Measurements from ENCODE around the gene SMIM41. TPM values are rescaled to one million over a fixed set of nuclear protein-coding genes. Genes with fewer than 3 reads are reported as not detected.

SMIM41 gene
- total RNA-seq = not detected

DNA sequence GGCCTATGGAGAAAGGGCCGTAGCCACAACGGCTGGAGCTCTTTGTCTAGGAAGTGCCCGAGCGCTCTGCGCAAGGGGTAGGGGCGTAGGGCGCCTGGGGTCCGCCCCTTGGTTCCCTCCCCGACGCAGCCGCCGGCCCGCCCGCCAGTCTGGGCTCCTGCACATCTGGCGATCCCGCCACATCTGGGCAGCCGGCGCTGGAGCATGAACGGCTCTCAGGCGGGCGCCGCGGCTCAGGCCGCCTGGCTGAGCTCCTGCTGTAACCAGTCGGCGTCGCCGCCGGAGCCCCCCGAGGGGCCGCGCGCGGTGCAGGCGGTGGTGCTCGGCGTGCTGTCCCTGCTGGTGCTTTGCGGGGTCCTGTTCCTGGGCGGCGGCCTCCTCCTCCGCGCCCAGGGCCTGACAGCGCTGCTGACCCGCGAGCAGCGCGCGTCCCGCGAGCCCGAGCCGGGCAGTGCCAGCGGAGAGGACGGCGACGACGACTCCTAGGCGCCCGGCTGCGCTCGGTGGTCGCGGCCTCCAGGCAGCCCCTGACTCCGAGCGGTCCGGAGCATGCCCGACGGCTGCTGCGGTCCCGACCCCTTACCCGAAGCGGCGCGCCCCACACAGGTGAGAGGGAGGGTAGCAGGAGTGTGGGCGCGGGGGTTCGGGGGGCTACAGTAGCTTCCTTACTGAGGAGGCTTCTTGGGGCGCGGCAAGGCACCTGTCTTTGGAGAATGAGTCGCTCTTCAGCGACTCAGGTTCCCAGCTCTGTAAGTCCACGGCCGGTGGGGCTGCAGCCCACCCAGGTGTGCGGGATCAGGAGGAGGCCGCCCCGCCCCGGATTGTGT is at the start of gene SMIM41:
Gene SMIM41 (plus strand): TSS at position 129 of the 827 bp plus-strand sequence. CDS start 76 bp downstream, at position 205.
- ATAC-seq = no peak
- no peak within 1 kb of the TSS for H3K4me3 Mint-ChIP-seq
- CTCF ChIA-PET = interaction anchor here (0.6 to 15.9 kb wide), 5 partner anchors 9 to 54 kb away, joined by 3 to 410 read pairs (median 11); partner anchors contain the start of gene ATG101
- H3K4me1 Mint-ChIP-seq = peaks cover 4% of the 10 kb centered on the region
- no peak within 1 kb of the TSS for H3K27ac Mint-ChIP-seq
- no peak for DNase-seq
- H3K9me3 Mint-ChIP-seq (ENCODE audit: low read depth) = no peaks in the 10 kb centered on the region
- H3K36me3 Mint-ChIP-seq = peaks cover 7% of the 10 kb centered on the region
- no peaks in the 10 kb centered on the region for H3K27me3 Mint-ChIP-seq

DNA sequence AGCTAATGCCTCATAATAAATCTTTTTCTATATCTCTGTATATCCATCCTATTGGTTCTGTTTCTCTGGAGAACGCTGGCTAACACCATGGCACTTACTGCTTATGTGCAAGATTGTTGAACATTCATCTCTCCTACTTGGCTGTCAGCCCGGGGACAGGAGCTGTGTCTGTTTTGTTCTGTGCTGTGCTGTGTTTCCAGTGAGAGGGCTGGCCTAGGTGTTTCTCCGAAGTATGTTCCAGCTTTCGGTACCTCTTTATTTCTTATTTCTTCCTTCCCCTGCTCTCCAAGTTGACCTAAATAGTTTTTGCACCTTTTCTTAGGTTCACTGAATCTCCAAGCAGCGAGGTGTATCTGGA is 47.1 kb upstream of the SMIM41 start:
- Mint-ChIP-seq H3K27ac (peak overlapping the region; percentile 64), H3K36me3 (no peaks in the 10 kb centered on the region), H3K27me3 (peaks cover 18% of the 10 kb centered on the region), H3K9me3 (ENCODE audit: low read depth) (no peaks in the 10 kb centered on the region), H3K4me1 (peaks cover 24% of the 10 kb centered on the region), H3K4me3 (peak overlapping the region; percentile 61)
- DNase-seq (no peak), ATAC-seq (no peak)
- CTCF ChIA-PET = interaction anchor here (0.8 to 11.9 kb wide), 13 partner anchors 9 to 90 kb away, joined by 3 to 404 read pairs (median 11); partner anchors contain the start of genes ATG101 and NR4A1

DNA sequence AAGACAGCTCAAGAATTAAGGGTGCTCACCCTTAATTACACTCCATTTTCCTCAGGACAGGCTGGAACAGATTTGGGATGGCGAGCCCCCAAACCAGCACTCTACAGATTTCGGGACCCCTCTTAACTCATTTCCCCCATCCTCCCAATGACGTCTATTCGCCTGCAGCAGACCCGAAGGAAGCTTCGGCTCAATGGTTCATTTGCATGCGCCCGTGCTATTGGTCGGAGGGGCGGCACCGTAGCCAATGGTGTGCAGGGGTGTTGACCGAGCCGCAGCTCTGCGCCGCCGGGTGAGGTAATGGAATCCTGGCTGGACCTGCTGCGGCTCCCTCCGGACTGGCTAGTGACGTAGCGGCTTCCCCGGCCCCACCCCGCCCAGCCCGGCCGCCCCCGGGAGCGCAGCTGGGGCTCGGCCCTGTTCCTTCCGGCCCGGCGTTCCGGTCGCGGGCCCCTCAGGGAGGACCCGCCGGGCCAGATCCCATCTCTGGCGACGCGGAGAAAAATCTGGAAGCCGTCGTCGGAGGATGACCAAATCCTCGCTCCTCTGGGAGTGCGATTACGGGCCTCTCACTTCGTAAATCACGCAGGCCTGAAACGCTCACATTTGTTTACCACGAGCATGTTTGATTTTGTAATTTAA is 46.6 kb upstream of the SMIM41 start:
- no peaks in the 10 kb centered on the region for H3K9me3 Mint-ChIP-seq (ENCODE audit: low read depth)
- CTCF ChIA-PET = interaction anchor here (0.8 to 11.9 kb wide), 13 partner anchors 9 to 89 kb away, joined by 3 to 404 read pairs (median 11); partner anchors contain the start of genes ATG101 and NR4A1
- peak; percentile 94 for ATAC-seq
- peak; percentile 97 for DNase-seq
- no peaks in the 10 kb centered on the region for H3K36me3 Mint-ChIP-seq
- peak overlapping the region; percentile 64 for H3K27ac Mint-ChIP-seq
- peaks cover 24% of the 10 kb centered on the region for H3K4me1 Mint-ChIP-seq
- peaks cover 18% of the 10 kb centered on the region for H3K27me3 Mint-ChIP-seq
- peak overlapping the region; percentile 61 for H3K4me3 Mint-ChIP-seq

DNA sequence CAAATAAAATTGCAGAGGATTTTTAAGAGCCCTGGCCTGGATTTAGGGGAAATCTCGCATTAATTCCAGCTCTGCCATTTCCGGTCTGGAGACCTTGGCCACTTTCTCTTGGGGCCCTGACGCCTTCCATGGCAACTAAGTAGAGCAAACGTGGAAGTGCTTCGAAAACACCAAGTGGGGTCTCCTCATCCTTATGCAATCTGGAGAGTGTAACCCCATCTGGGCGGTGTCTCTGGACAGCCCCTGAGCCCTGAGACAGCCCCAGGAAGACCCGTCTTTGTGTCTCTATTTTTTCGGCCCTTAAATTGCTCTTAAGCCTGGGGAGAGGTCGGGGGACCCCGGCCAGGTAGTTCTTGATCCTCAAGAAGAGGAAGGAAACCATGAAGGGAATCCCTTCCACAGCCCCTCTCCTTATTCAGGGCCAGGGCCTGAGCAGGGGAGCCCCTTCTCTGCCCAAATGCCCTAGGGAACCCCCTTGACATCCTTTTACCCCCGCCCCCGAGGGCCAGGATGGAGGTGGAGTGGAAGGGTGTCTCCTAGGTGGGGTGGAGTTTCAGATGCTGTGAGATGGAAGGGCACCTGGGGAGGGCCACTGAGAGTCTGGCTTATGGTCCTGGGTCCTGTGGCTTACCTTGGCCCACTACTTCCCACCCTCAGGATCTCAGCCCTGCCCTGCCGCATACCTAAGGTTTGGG is 45.9 kb upstream of the SMIM41 start:
- DNase-seq (no peak), ATAC-seq (no peak)
- H3K4me3 Mint-ChIP-seq = peak overlapping the region; percentile 61
- peak overlapping the region; percentile 56 for H3K27ac Mint-ChIP-seq
- H3K9me3 Mint-ChIP-seq (ENCODE audit: low read depth) = no peaks in the 10 kb centered on the region
- CTCF ChIA-PET = interaction anchor here (1.2 to 11.9 kb wide), 11 partner anchors 10 to 89 kb away, joined by 3 to 404 read pairs (median 12); partner anchors contain the start of genes ATG101 and NR4A1
- H3K4me1 Mint-ChIP-seq = peaks cover 29% of the 10 kb centered on the region
- H3K27me3 Mint-ChIP-seq = peaks cover 22% of the 10 kb centered on the region
- no peaks in the 10 kb centered on the region for H3K36me3 Mint-ChIP-seq

DNA sequence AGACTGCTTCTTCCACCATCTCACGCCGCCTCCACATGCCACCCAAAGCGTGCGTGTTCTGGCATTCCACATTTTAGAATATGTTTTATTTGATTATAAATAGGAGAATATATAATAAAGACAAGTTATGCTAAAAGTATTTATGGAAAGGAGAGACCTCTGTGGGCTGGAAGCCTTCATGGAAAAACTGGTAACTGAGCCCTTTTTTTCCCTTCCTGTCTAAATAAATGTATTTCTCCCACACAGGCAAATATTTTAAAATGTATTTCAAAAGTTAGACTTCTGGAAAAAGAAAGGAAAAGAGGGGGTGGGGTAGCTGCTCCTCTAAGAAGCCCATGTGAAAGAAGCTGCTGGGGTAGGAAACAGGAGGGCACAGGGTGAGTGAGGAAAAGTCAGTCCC is 44.3 kb upstream of the SMIM41 start:
- ATAC-seq (no peak), DNase-seq (no peak)
- CTCF ChIA-PET = interaction anchor here (1.5 to 11.9 kb wide), 2 partner anchors 11 to 35 kb away, joined by 7 to 182 read pairs; partner anchors contain the start of gene ATG101
- Mint-ChIP-seq H3K9me3 (ENCODE audit: low read depth) (no peaks in the 10 kb centered on the region), H3K4me3 (no peak overlapping the region), H3K36me3 (no peaks in the 10 kb centered on the region), H3K27ac (no peak overlapping the region), H3K27me3 (peaks cover 22% of the 10 kb centered on the region), H3K4me1 (peaks cover 30% of the 10 kb centered on the region)

DNA sequence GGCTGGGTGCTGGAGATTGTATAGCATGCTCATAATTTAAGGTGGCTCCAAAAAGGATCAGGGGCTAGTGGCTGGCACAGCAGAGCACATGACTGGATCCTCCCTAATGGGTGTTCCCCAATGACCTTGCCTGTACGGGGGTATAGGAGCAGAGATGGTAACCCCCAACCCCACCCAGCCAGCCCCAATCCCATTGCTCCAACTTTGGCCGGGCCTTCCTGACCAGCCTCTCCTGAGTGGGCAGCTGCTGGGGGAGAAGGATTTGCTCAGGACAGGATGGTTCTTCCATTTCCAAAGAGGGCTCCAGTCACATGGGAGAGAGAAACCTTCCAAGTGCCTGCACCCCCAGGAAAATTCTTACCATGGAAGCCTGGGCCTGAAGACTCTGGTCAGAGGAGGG is 43.6 kb upstream of the SMIM41 start:
- peaks cover 20% of the 10 kb centered on the region for H3K27me3 Mint-ChIP-seq
- DNase-seq (no peak), ATAC-seq (no peak)
- H3K36me3 Mint-ChIP-seq = no peaks in the 10 kb centered on the region
- H3K4me3 Mint-ChIP-seq = peak overlapping the region; percentile 55
- H3K27ac Mint-ChIP-seq = no peak overlapping the region
- CTCF ChIA-PET = interaction anchor here (1.3 to 11.9 kb wide), 2 partner anchors 12 to 37 kb away, joined by 4 to 182 read pairs; no protein-coding TSS in a partner anchor
- no peaks in the 10 kb centered on the region for H3K9me3 Mint-ChIP-seq (ENCODE audit: low read depth)
- H3K4me1 Mint-ChIP-seq = peaks cover 30% of the 10 kb centered on the region

DNA sequence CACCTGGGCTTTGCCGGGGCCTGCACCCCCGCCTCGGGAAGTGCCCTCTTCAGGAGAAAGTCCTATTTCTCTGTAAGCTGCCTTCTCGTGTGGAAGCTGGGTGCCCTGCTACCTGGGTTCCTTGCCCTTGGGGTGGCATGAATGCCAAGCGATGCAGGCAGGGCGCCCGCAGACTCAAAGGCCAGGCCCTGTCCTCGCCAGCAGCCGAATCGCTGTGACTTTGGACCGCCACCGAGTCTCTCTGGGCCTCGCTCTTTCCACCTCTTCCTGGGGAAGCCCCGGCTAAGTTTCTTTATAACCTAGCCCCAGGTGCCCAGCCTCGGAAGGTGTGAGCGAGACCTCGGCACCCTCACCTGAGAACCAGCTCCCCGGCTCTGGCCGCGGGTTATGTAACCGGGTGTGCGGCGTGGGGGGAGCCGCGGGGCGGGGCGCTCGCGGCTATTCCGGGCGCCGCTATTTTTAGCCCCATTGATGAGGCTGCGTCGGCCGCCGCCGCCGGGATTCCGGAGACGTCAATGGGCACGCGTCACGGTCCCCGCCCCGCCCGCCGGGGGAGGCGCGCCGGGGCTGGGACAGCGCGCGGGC is 42.8 kb upstream of the SMIM41 start:
- peaks cover 20% of the 10 kb centered on the region for H3K27me3 Mint-ChIP-seq
- no peaks in the 10 kb centered on the region for H3K9me3 Mint-ChIP-seq (ENCODE audit: low read depth)
- CTCF ChIA-PET = interaction anchor here (0.8 to 11.9 kb wide), 5 partner anchors 13 to 48 kb away, joined by 3 to 182 read pairs (median 3); partner anchors contain the start of genes ATG101 and NR4A1
- peak overlapping the region; percentile 55 for H3K4me3 Mint-ChIP-seq
- peaks cover 31% of the 10 kb centered on the region for H3K4me1 Mint-ChIP-seq
- H3K27ac Mint-ChIP-seq = no peak overlapping the region
- no peaks in the 10 kb centered on the region for H3K36me3 Mint-ChIP-seq
- peak; percentile 82 for DNase-seq
- ATAC-seq = peak; percentile 56

DNA sequence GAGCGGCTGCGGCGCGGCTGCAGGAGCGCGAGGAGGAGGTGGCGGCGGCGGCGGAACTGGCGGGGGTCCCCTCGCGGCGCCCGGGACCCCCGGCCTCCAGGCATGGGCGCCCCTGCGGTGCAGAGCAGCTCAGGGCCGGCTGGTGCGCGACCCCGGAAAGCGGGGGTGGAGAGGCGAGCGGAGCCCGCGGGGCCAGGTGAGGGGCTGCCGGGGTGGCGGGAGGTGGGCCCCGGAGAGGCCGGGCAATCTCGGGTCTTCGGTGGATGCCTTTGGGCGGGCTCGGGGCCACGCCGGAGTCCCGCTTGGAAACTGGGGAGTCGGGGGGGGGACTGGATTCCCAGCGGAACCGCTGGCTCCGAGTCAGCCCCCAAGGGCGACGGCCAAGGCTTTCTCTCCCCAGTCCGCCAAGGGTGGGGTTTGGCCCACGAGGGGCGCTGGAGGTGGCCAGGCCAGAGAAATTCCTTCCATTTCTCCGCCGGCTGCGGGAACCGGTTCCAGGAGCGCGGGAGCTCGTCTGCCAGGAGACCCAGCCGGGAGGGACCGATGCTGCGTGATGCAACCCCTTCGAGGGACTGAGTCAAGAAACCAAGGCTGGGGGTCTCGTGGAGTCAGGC is 42.1 kb upstream of the SMIM41 start:
- ATAC-seq (no peak), DNase-seq (no peak)
- peaks cover 37% of the 10 kb centered on the region for H3K4me1 Mint-ChIP-seq
- no peaks in the 10 kb centered on the region for H3K9me3 Mint-ChIP-seq (ENCODE audit: low read depth)
- CTCF ChIA-PET = interaction anchor here (0.8 to 11.9 kb wide), 6 partner anchors 13 to 47 kb away, joined by 3 to 182 read pairs (median 4); partner anchors contain the start of genes ATG101 and NR4A1
- H3K4me3 Mint-ChIP-seq = peak overlapping the region; percentile 42
- no peaks in the 10 kb centered on the region for H3K36me3 Mint-ChIP-seq
- no peak overlapping the region for H3K27ac Mint-ChIP-seq
- peaks cover 20% of the 10 kb centered on the region for H3K27me3 Mint-ChIP-seq

DNA sequence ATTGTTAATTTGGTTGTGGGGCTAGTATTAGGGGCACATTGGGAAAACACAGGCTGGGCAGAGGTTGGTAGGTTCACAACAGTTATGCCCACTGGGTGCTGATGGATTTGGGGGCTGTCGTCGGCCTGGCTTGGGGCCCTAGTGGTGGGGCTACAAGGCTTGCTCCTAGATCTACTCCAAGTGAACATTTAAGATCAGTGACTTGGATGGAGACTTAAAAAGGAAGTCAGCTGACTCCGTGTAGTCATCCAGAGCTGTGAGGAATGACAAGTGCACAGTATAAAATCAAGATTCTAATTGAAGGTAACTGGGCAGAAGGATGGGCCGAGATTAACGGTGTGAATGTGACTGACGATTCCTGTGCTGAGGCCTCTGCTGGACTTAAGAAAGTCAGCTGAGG is 41.1 kb upstream of the SMIM41 start:
- H3K4me3 Mint-ChIP-seq = peak overlapping the region; percentile 59

DNA sequence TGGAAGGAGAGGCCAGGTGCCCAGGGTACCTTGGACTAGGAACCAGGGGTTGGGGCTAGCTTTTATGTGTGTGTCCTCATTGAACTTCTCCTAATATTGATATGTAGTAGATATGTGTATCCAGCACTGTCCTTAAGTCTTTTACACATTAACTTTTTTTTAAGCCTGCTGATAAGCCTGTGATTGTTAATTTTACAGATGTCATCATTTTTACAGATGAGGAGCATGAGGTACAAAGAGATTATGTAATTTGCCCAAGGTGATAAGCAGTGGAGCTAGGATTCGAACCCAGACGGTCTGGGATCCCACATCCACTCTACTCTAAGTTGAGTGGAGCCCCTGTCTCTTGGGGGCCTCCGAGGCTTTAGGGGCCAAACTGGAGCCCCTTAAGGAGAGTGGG is 38.5 kb upstream of the SMIM41 start:
- CTCF ChIA-PET = interaction anchor here (1.4 to 11.9 kb wide), 3 partner anchors 10 to 42 kb away, joined by 3 to 182 read pairs (median 4); partner anchors contain the start of gene NR4A1
- H3K4me1 Mint-ChIP-seq = peaks cover 32% of the 10 kb centered on the region
- no peak overlapping the region for H3K27ac Mint-ChIP-seq
- no peak overlapping the region for H3K4me3 Mint-ChIP-seq
- DNase-seq (no peak), ATAC-seq (no peak)
- no peaks in the 10 kb centered on the region for H3K9me3 Mint-ChIP-seq (ENCODE audit: low read depth)
- H3K27me3 Mint-ChIP-seq = peaks cover 8% of the 10 kb centered on the region
- H3K36me3 Mint-ChIP-seq = no peaks in the 10 kb centered on the region

More for the DNA sequence above, 41.1 kb upstream of the SMIM41 start:
- peaks cover 20% of the 10 kb centered on the region for H3K27me3 Mint-ChIP-seq
- CTCF ChIA-PET = interaction anchor here (0.9 to 11.9 kb wide), 6 partner anchors 13 to 46 kb away, joined by 3 to 182 read pairs (median 6); partner anchors contain the start of genes ATG101 and NR4A1
- ATAC-seq (no peak), DNase-seq (no peak)
- H3K4me1 Mint-ChIP-seq = peaks cover 33% of the 10 kb centered on the region
- H3K27ac Mint-ChIP-seq = no peak overlapping the region
- H3K36me3 Mint-ChIP-seq = no peaks in the 10 kb centered on the region
- H3K9me3 Mint-ChIP-seq (ENCODE audit: low read depth) = no peaks in the 10 kb centered on the region

DNA sequence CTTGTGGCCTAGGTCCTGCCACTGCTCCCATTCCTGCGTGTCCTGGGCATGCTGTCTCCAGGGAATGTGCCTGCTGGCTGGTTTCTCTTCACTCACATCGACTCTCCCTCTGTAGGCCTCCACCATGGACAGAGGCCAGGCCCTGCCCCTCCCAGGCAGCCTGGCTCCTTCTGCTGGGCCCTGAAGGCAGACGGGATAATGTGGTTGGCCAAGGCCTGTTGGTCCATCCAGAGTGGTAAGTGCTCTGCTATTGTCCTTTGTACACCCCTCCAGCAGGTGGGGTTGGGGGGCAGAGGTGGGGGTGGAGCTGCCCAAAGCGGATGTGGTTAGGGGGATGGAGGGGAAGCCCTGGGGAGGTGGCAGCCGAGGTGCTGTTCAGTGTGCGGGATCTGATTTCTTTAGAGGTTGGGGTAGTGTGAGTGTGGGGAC is 37.8 kb upstream of the SMIM41 start:
- ATAC-seq = peak; percentile 18
- Mint-ChIP-seq H3K36me3 (no peaks in the 10 kb centered on the region), H3K9me3 (ENCODE audit: low read depth) (no peaks in the 10 kb centered on the region), H3K4me3 (no peak overlapping the region), H3K4me1 (peaks cover 33% of the 10 kb centered on the region), H3K27me3 (peaks cover 4% of the 10 kb centered on the region), H3K27ac (peak overlapping the region; percentile 45)
- DNase-seq = peak; percentile 67
- CTCF ChIA-PET = interaction anchor here (1.4 to 11.9 kb wide), 3 partner anchors 9 to 41 kb away, joined by 3 to 182 read pairs (median 4); partner anchors contain the start of gene NR4A1

Measured in activated CD8-positive, alpha-beta memory T cell treated with anti-CD3 and anti-CD28 coated beads, Interleukin-2, amount 10 ng/mL, durations not matched to agents 7 days and 5 days (primary cell).